ENCODE results near the gene PPP1R37.

The PPP1R37 gene

GRCh38 chr19:45051929-45052579, 40.9 kb upstream of the PPP1R37 start:
- TF ChIP-seq CTCF (IDR thresholded peaks at IDR 0.05): no peak

GRCh38 chr19:45056831-45057230, 36.1 kb upstream of the PPP1R37 start:
- TF ChIP-seq CTCF (IDR thresholded peaks at IDR 0.05): no peak

- TF ChIP-seq CTCF (IDR thresholded peaks at IDR 0.05): no peak
Observed at GRCh38 chr19:45057444-45057843, 35.5 kb upstream of the PPP1R37 start.

- TF ChIP-seq CTCF (IDR thresholded peaks at IDR 0.05): no peak
Observed at GRCh38 chr19:45058622-45059159, 34.3 kb upstream of the PPP1R37 start.

- TF ChIP-seq CTCF (IDR thresholded peaks at IDR 0.05): peak; percentile 60
Observed at GRCh38 chr19:45059258-45059965, 33.6 kb upstream of the PPP1R37 start.

GRCh38 chr19:45061965-45062364, 31.0 kb upstream of the PPP1R37 start:
- no peak for TF ChIP-seq CTCF (IDR thresholded peaks at IDR 0.05)

- TF ChIP-seq CTCF (IDR thresholded peaks at IDR 0.05): no peak
Observed at GRCh38 chr19:45063851-45064801, 28.9 kb upstream of the PPP1R37 start.
